Subcutaneous abdominal adipose tissue (tissue), 5 donors: ENCODE measurements around the gene SPAG6.
A peak's percentile ranks its signal among the peaks of the same experiment; 100 is the strongest.

ENCODE experiments used
- H3K27ac ChIP-seq: one replicate; pipeline ENCODE4 v1.7.0; 2013; ENCODE audit warnings: low read depth, mild to moderate bottlenecking, inconsistent platforms, low read length, moderate library complexity
- H3K27me3 ChIP-seq, 5 donors: one replicate each; pipeline ENCODE4 v1.7.0; 2013; ENCODE audit warnings: low read length in 5 of 5, inconsistent platforms in 1 of 5; ENCODE audit not compliant: control insufficient read depth in 5 of 5, insufficient read depth in 4 of 5
- H3K36me3 ChIP-seq, 5 donors: one replicate each; pipeline ENCODE4 v1.7.0; 2013; ENCODE audit warnings: low read length in 5 of 5; ENCODE audit not compliant: control insufficient read depth in 5 of 5, insufficient read depth in 5 of 5
- H3K4me1 ChIP-seq, 5 donors: one replicate each; pipeline ENCODE4 v1.7.0; 2013; ENCODE audit warnings: low read length in 5 of 5, mild to moderate bottlenecking in 3 of 5, moderate library complexity in 1 of 5; ENCODE audit not compliant: control insufficient read depth in 5 of 5, insufficient read depth in 5 of 5
- H3K4me3 ChIP-seq, 5 donors: one replicate each; pipeline ENCODE4 v1.7.0; 2013; ENCODE audit warnings: low read length in 5 of 5, low read depth in 1 of 5
- H3K9ac ChIP-seq, 5 donors: one replicate each; pipeline ENCODE4 v1.7.0; 2013; ENCODE audit warnings: low read length in 5 of 5, mild to moderate bottlenecking in 4 of 5, moderate library complexity in 3 of 5
- H3K9me3 ChIP-seq, 5 donors: one replicate each; pipeline ENCODE4 v1.7.0; 2013; ENCODE audit warnings: low read length in 5 of 5; ENCODE audit not compliant: control insufficient read depth in 5 of 5
- donor health status: healthy.
- donor health status: healthy.
- donor health status: healthy.
- donor health status: healthy.
- donor health status: healthy.

Gene SPAG6

DNA sequence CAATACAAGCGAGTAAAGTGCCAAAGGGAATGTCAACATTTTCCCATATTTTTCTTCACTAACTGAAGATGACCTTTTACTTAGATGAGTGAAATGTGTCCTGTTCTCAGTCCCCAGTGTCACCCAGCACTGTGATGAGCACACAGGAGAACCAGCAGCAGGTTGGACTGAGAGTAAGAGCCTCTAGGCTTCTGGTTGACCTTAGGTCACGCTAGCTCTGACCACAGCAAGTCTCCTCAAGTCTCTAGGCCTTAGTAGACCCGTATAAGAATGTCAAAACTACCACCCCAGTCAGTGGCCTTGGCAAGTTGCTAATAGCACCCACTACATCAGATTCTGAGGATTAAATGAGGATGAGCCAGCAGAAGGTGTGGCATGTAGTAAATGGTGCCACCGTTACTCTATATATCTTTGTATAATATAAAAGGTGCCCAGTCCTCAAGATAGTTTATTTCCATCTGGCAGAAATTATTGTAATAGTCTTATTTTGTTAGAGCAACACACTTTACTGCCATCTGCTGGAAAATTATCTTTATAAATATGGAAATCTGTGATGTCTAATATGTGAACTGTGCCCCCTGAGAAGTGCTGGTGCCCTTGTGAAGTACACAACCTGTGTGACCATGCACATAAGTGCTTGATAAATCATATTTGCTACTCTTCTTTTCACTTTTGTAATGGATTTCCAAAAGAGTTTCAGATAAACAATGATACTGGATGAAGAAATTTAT is 75.7 kb downstream of the SPAG6 start:
- Histone ChIP-seq H3K9ac (no peak overlapping the region), H3K27me3 (no peaks in the 10 kb centered on the region), H3K36me3 (no peaks in the 10 kb centered on the region), H3K4me1 (no peaks in the 10 kb centered on the region), H3K9me3 (no peaks in the 10 kb centered on the region), H3K4me3 (no peak overlapping the region), H3K27ac (no peak overlapping the region)

- no peaks in the 10 kb centered on the region for H3K36me3 ChIP-seq
- H3K4me3 ChIP-seq: no peak overlapping the region
- H3K9ac ChIP-seq: no peak overlapping the region
- H3K4me1 ChIP-seq: peaks cover 2 to 14% (median 10%) of the 10 kb centered on the region in 5 donors
- H3K27me3 ChIP-seq: peaks cover 0 to 5% (median 0%) of the 10 kb centered on the region in 5 donors
- H3K27ac ChIP-seq: no peak overlapping the region
- no peaks in the 10 kb centered on the region for H3K9me3 ChIP-seq
These were observed 81.4 kb downstream of the SPAG6 start for GRCh38 chr10:22426653-22427052.

GRCh38 chr10:22427101-22427500 is 81.8 kb downstream of the SPAG6 start:
- no peak overlapping the region for H3K9ac ChIP-seq
- peaks cover 2 to 14% (median 10%) of the 10 kb centered on the region in 5 donors for H3K4me1 ChIP-seq
- no peak overlapping the region for H3K4me3 ChIP-seq
- H3K9me3 ChIP-seq: no peaks in the 10 kb centered on the region
- peaks cover 0 to 5% (median 0%) of the 10 kb centered on the region in 5 donors for H3K27me3 ChIP-seq
- no peaks in the 10 kb centered on the region for H3K36me3 ChIP-seq
- no peak overlapping the region for H3K27ac ChIP-seq

- Histone ChIP-seq H3K36me3 (no peaks in the 10 kb centered on the region), H3K27me3 (peaks cover 0 to 5% (median 0%) of the 10 kb centered on the region in 5 donors), H3K9ac (no peak overlapping the region), H3K9me3 (no peaks in the 10 kb centered on the region), H3K4me1 (peaks cover 2 to 14% (median 10%) of the 10 kb centered on the region in 5 donors), H3K27ac (no peak overlapping the region), H3K4me3 (no peak overlapping the region)
These were observed 82.7 kb downstream of the SPAG6 start for GRCh38 chr10:22427890-22428571.

DNA sequence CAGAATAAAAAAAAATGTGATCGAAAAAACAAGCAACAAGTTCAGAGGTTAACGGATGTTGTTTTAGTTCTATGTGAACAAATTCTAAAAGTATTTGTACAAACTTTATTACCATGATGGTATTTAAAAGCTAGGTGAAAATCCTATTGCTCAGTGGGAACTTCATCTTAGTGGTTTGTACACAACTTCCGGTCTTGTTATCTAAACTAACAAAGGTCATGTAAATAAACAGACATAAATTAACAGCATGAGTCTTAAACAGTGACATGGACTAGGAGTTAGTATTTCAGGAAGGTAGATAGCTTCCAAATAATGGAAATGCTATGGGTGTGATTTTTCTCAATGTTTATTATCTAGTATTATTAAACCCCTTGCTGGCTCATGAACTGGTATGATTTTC is 83.8 kb downstream of the SPAG6 start:
- Histone ChIP-seq H3K27ac (no peak overlapping the region), H3K27me3 (peaks cover 0 to 5% (median 0%) of the 10 kb centered on the region in 5 donors), H3K4me3 (no peak overlapping the region), H3K9me3 (no peaks in the 10 kb centered on the region), H3K36me3 (no peaks in the 10 kb centered on the region), H3K9ac (no peak overlapping the region), H3K4me1 (peaks cover 2 to 14% (median 12%) of the 10 kb centered on the region in 5 donors)

GRCh38 chr10:22429981-22430421 is 84.7 kb downstream of the SPAG6 start:
- peaks cover 2 to 16% (median 13%) of the 10 kb centered on the region in 5 donors for H3K4me1 ChIP-seq
- H3K27ac ChIP-seq: no peak overlapping the region
- no peaks in the 10 kb centered on the region for H3K9me3 ChIP-seq
- peaks cover 0 to 5% (median 0%) of the 10 kb centered on the region in 5 donors for H3K27me3 ChIP-seq
- no peak overlapping the region for H3K9ac ChIP-seq
- no peak overlapping the region for H3K4me3 ChIP-seq
- no peaks in the 10 kb centered on the region for H3K36me3 ChIP-seq

GRCh38 chr10:22433875-22434274 is 88.6 kb downstream of the SPAG6 start:
- Histone ChIP-seq H3K4me1 (peaks cover 5 to 28% (median 23%) of the 10 kb centered on the region in 5 donors), H3K27ac (peak overlapping the region; percentile 61), H3K36me3 (no peaks in the 10 kb centered on the region), H3K9ac (no peak overlapping the region), H3K9me3 (no peaks in the 10 kb centered on the region), H3K4me3 (no peak overlapping the region), H3K27me3 (peaks cover 0 to 5% (median 0%) of the 10 kb centered on the region in 5 donors)

GRCh38 chr10:22434521-22434920 is 89.2 kb downstream of the SPAG6 start:
- Histone ChIP-seq H3K9ac (no peak overlapping the region), H3K9me3 (no peaks in the 10 kb centered on the region), H3K4me3 (no peak overlapping the region), H3K4me1 (peaks cover 5 to 28% (median 23%) of the 10 kb centered on the region in 5 donors), H3K36me3 (no peaks in the 10 kb centered on the region), H3K27me3 (peaks cover 0 to 5% (median 0%) of the 10 kb centered on the region in 5 donors), H3K27ac (peak overlapping the region; percentile 61)

DNA sequence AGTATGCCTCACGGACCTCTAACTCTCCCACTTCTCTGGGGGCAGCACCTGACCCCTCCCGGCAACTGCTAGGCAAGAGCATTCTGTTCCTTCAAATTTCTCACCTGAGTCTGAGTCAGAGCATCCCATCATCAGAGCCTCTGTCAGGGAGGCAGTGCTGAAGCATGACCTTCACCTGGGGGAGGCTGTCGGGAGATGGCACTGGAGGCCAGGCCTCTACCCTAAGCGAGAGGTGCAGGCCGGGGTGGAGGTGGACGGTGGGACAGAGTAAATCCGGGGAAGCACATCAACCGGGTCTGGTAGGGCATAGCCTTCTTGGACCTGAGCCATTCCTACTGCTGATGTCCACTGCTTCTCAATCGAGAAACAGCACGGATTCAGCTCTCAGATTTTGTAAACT is 90.4 kb downstream of the SPAG6 start:
- H3K27ac ChIP-seq: peak overlapping the region; percentile 94
- no peaks in the 10 kb centered on the region for H3K36me3 ChIP-seq
- H3K27me3 ChIP-seq: no peaks in the 10 kb centered on the region
- no peak overlapping the region for H3K9ac ChIP-seq
- peaks cover 5 to 28% (median 23%) of the 10 kb centered on the region in 5 donors for H3K4me1 ChIP-seq
- no peaks in the 10 kb centered on the region for H3K9me3 ChIP-seq
- H3K4me3 ChIP-seq: no peak overlapping the region

DNA sequence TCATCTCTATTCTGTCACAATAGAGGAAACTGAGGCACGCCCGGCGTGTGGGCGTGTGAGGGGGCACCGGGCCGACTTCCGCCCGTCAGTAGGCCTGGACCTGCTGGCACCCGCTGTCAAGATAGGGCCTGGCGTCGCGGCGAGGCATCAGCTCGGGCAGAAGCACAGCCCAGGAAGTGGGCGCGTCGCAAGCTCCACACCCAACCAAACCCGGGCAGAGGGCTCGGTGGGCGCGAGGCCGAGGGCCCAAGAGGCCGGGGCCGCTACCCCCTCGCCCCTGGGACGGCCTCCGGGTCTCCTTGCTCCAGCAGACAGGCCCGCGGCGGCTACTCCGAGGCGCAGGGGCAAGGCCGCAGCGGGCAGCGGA is 91.2 kb downstream of the SPAG6 start:
- Histone ChIP-seq H3K27me3 (no peaks in the 10 kb centered on the region), H3K36me3 (no peaks in the 10 kb centered on the region), H3K27ac (peak overlapping the region; percentile 94), H3K4me1 (peaks cover 5 to 28% (median 23%) of the 10 kb centered on the region in 5 donors), H3K4me3 (peak overlapping the region; percentile 48 to 88 (median 82)), H3K9ac (peak overlapping the region in 4 of 5 donors; percentile 72 to 96 (median 92)), H3K9me3 (no peaks in the 10 kb centered on the region)
